ENCODE data around the gene G3BP1. TPM values are rescaled to one million over a fixed set of nuclear protein-coding genes. Genes with fewer than 3 reads are reported as not detected.
A peak's percentile ranks its signal among the peaks of the same experiment; 100 is the strongest.

G3BP1 gene
- polyA plus RNA-seq, 1 donor from 2014 or later: 65.5 TPM

DNA sequence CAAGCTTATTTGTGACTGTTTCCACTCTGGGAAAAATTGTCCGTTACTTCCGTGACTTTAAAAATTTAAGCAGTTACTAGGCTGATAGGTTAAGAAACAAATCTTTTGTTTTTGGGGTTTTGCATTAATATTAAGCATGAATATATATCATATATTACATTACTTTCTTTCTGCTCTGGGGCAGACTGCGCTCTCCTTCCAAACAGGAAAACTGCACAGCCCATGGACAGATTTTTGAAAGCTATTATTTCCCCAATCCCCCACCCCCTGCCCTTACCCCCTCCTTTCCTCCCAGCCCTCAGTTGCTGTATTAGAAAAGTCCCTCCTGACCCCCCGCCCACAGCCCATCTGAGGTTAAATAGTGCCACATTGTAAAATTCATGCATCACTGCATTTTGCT, 50.4 kb downstream of the G3BP1 start:
- H3K9me3 ChIP-seq (ENCODE audit: low read length): no peaks in the 10 kb centered on the region
- no peak overlapping the region for H3K4me2 ChIP-seq (ENCODE audit: low read length)
- no peaks in the 10 kb centered on the region for H3F3A ChIP-seq (ENCODE audit: insufficient read depth, low read length, poor library complexity, severe bottlenecking)
- no peak overlapping the region for H3K4me3 ChIP-seq (ENCODE audit: low read length)
- no peaks in the 10 kb centered on the region for H4K20me1 ChIP-seq (ENCODE audit: insufficient read depth)
- no peaks in the 10 kb centered on the region for H3K9me2 ChIP-seq (ENCODE audit: insufficient read depth, low read length)
- H3K79me2 ChIP-seq (replicated peaks; ENCODE audit: insufficient read depth, low read length): no peaks in the 10 kb centered on the region
- H3K27ac ChIP-seq (ENCODE audit: low read length): no peak overlapping the region
- H3K27me3 ChIP-seq (ENCODE audit: insufficient read depth, low read depth, low read length): no peaks in the 10 kb centered on the region
- H2AFZ ChIP-seq (ENCODE audit: low read depth, low read length): no peak overlapping the region
- TF ChIP-seq MXI1 (conservative IDR thresholded peaks at IDR 0.05; ENCODE audit: poor library complexity, severe bottlenecking): no peak
- TF ChIP-seq RAD21 (conservative IDR thresholded peaks at IDR 0.05): no peak
- no peak for TF ChIP-seq TAF1 (IDR thresholded peaks at IDR 0.05; ENCODE audit: low read depth)
- no peak overlapping the region for H3K9ac ChIP-seq (ENCODE audit: low read length)
- no peaks in the 10 kb centered on the region for H3K36me3 ChIP-seq (ENCODE audit: insufficient read depth, low read length)

DNA sequence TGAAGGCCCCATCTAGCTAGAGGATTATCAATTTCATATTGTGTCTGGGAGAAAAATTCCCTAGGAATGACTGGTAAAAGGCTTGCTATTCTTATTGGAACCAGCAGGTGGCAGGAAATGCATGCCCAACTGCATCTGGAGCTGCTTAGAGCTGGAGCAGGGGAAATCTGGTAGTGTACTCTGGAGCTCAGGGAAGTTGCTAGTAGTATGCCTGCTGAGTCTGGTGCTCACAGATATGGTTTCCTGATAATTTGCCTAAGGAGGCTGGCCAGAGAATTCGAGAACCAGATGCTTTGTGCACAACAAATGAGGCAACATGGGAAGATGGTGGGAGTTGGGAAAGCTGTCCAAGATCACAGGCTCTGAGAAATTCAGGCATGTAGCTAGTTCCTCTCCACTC, 53.7 kb downstream of the G3BP1 start:
- TF ChIP-seq EP300 (conservative IDR thresholded peaks at IDR 0.05; ENCODE audit: poor library complexity, severe bottlenecking) (no peak), POLR2AphosphoS5 (IDR thresholded peaks at IDR 0.05) (no peak), RAD21 (conservative IDR thresholded peaks at IDR 0.05) (peak; percentile 98), TAF1 (IDR thresholded peaks at IDR 0.05; ENCODE audit: low read depth) (no peak), SMC3 (conservative IDR thresholded peaks at IDR 0.05; ENCODE audit: poor library complexity) (peak; percentile 99), MXI1 (conservative IDR thresholded peaks at IDR 0.05; ENCODE audit: poor library complexity, severe bottlenecking) (no peak), EZH2 (IDR thresholded peaks at IDR 0.05; ENCODE audit: borderline replicate concordance, insufficient read depth, low read length, poor library complexity, severe bottlenecking) (no peak)
- TF ChIP-seq, protein P1, sequence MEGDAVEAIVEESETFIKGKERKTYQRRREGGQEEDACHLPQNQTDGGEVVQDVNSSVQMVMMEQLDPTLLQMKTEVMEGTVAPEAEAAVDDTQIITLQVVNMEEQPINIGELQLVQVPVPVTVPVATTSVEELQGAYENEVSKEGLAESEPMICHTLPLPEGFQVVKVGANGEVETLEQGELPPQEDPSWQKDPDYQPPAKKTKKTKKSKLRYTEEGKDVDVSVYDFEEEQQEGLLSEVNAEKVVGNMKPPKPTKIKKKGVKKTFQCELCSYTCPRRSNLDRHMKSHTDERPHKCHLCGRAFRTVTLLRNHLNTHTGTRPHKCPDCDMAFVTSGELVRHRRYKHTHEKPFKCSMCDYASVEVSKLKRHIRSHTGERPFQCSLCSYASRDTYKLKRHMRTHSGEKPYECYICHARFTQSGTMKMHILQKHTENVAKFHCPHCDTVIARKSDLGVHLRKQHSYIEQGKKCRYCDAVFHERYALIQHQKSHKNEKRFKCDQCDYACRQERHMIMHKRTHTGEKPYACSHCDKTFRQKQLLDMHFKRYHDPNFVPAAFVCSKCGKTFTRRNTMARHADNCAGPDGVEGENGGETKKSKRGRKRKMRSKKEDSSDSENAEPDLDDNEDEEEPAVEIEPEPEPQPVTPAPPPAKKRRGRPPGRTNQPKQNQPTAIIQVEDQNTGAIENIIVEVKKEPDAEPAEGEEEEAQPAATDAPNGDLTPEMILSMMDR (IDR thresholded peaks at IDR 0.05; ENCODE audit: poor library complexity, severe bottlenecking): peak; percentile 97
- TF ChIP-seq, protein P2, sequence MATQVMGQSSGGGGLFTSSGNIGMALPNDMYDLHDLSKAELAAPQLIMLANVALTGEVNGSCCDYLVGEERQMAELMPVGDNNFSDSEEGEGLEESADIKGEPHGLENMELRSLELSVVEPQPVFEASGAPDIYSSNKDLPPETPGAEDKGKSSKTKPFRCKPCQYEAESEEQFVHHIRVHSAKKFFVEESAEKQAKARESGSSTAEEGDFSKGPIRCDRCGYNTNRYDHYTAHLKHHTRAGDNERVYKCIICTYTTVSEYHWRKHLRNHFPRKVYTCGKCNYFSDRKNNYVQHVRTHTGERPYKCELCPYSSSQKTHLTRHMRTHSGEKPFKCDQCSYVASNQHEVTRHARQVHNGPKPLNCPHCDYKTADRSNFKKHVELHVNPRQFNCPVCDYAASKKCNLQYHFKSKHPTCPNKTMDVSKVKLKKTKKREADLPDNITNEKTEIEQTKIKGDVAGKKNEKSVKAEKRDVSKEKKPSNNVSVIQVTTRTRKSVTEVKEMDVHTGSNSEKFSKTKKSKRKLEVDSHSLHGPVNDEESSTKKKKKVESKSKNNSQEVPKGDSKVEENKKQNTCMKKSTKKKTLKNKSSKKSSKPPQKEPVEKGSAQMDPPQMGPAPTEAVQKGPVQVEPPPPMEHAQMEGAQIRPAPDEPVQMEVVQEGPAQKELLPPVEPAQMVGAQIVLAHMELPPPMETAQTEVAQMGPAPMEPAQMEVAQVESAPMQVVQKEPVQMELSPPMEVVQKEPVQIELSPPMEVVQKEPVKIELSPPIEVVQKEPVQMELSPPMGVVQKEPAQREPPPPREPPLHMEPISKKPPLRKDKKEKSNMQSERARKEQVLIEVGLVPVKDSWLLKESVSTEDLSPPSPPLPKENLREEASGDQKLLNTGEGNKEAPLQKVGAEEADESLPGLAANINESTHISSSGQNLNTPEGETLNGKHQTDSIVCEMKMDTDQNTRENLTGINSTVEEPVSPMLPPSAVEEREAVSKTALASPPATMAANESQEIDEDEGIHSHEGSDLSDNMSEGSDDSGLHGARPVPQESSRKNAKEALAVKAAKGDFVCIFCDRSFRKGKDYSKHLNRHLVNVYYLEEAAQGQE (IDR thresholded peaks at IDR 0.05; ENCODE audit: borderline replicate concordance): no peak
- Histone ChIP-seq H3K9me2 (ENCODE audit: insufficient read depth, low read length) (no peaks in the 10 kb centered on the region), H2AFZ (ENCODE audit: low read depth, low read length) (no peak overlapping the region), H3F3A (ENCODE audit: insufficient read depth, low read length, poor library complexity, severe bottlenecking) (no peaks in the 10 kb centered on the region), H3K4me3 (ENCODE audit: low read length) (no peak overlapping the region), H3K79me2 (replicated peaks; ENCODE audit: insufficient read depth, low read length) (no peaks in the 10 kb centered on the region), H3K9ac (ENCODE audit: low read length) (no peak overlapping the region), H3K27me3 (ENCODE audit: insufficient read depth, low read depth, low read length) (no peaks in the 10 kb centered on the region), H3K4me2 (ENCODE audit: low read length) (no peak overlapping the region), H3K36me3 (ENCODE audit: insufficient read depth, low read length) (no peaks in the 10 kb centered on the region), H3K9me3 (ENCODE audit: low read length) (no peaks in the 10 kb centered on the region), H4K20me1 (ENCODE audit: insufficient read depth) (no peaks in the 10 kb centered on the region), H3K27ac (ENCODE audit: low read length) (no peak overlapping the region)

DNA sequence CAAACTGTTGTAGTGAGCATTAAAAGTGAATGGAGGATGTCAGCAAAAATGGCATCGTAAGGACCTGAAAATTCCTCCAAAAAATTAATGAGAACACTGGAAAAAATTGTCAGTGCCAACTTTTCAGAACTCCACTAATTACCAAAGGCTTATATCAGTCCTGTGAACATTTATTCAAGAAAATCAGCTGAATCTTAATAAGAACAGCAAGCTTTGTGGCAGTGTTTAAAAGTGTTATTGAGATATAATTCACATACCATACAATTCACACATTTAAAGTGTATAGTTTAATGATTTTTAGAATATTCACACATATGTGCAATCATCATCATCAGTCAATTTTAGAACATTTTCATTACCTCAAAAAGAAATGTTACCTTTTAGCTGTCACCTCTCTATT, 57.6 kb downstream of the G3BP1 start:
- H3K4me2 ChIP-seq (ENCODE audit: low read length): no peak overlapping the region
- no peaks in the 10 kb centered on the region for H3K9me2 ChIP-seq (ENCODE audit: insufficient read depth, low read length)
- H3K9ac ChIP-seq (ENCODE audit: low read length): no peak overlapping the region
- H4K20me1 ChIP-seq (ENCODE audit: insufficient read depth): no peaks in the 10 kb centered on the region
- no peaks in the 10 kb centered on the region for H3K27me3 ChIP-seq (ENCODE audit: insufficient read depth, low read depth, low read length)
- no peak overlapping the region for H3K4me3 ChIP-seq (ENCODE audit: low read length)
- TF ChIP-seq EZH2 (IDR thresholded peaks at IDR 0.05; ENCODE audit: borderline replicate concordance, insufficient read depth, low read length, poor library complexity, severe bottlenecking) (no peak), RAD21 (conservative IDR thresholded peaks at IDR 0.05) (no peak), SMC3 (conservative IDR thresholded peaks at IDR 0.05; ENCODE audit: poor library complexity) (no peak), EP300 (conservative IDR thresholded peaks at IDR 0.05; ENCODE audit: poor library complexity, severe bottlenecking) (no peak), MXI1 (conservative IDR thresholded peaks at IDR 0.05; ENCODE audit: poor library complexity, severe bottlenecking) (no peak), POLR2AphosphoS5 (IDR thresholded peaks at IDR 0.05) (no peak), TAF1 (IDR thresholded peaks at IDR 0.05; ENCODE audit: low read depth) (no peak)
- TF ChIP-seq, protein P2 (IDR thresholded peaks at IDR 0.05; ENCODE audit: borderline replicate concordance): no peak
- TF ChIP-seq, protein P1 (IDR thresholded peaks at IDR 0.05; ENCODE audit: poor library complexity, severe bottlenecking): no peak
- no peaks in the 10 kb centered on the region for H3F3A ChIP-seq (ENCODE audit: insufficient read depth, low read length, poor library complexity, severe bottlenecking)
- H3K36me3 ChIP-seq (ENCODE audit: insufficient read depth, low read length): no peaks in the 10 kb centered on the region
- H2AFZ ChIP-seq (ENCODE audit: low read depth, low read length): no peak overlapping the region
- H3K27ac ChIP-seq (ENCODE audit: low read length): no peak overlapping the region
- H3K9me3 ChIP-seq (ENCODE audit: low read length): no peaks in the 10 kb centered on the region
- no peaks in the 10 kb centered on the region for H3K79me2 ChIP-seq (replicated peaks; ENCODE audit: insufficient read depth, low read length)

Data from neural cell (in vitro differentiated cells).